NCI-H146 treated with DMSO at 0.1 percent for 48 hours (cell line): Measurements from ENCODE around the gene SSBP2.

Experiments
- DNase-seq: peaks from one replicate; lab custom pipeline; 2025; ENCODE audit not compliant: unreplicated experiment; lab: John Stamatoyannopoulos, UW

SSBP2 gene

DNA sequence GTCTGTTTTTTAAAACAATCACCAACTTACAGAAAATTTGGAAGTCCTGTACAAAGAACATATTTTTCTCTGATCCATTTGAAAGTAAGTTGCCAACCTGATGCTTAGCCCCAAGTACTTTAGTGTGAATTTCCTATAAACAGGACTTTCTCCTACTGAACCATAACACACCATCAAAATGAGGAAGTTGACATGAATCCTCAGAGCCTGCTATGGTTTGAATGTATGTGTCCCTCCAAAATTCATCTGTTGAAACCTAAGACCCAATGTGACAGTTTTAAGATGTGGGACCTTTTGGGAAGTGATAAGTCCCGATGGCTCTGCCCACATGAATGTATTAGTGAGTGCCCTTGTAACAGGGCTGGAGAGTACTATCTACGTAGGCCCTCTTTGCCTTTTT is 350.5 kb downstream of the SSBP2 start:
- no peak for DNase-seq

DNA sequence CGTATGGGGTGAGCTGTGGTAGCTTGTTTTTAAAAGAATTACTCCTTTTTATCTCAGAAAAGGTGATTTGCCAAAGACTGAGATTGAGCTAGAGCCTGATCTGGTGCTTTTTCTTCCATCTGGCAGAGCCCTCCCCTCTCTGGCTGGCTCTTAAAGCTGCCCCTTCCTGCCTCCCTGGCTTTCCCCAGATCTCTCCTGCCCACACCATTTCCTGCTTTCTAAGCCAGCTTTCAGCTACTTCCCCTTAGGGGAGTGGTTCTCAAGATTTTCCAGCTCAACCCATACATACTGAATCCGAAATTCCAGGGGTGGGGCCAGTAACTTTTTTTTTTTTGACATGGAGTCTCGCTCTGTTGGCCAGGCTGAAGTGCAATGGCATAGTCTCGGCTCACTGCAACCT is 352.2 kb downstream of the SSBP2 start:
- no peak for DNase-seq

DNA sequence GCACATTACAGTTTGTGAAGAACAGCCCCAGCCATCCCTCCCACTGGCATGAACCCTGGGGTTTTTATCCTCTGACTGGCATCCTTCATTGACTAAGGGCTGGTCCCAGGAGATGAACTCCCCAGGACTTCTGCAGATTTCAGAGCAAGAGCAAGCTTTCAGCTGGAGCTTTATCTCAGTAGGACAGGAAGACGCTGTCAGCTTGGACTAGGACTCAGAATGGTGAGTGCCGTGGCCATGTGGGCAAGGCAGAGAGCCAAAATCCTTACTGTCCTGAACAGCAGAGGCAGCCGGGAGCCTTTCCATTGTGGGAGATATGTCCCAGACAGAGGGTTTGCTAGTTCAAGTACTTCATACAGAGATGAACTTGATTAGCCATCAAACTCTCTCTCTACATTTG is 353.7 kb downstream of the SSBP2 start:
- DNase-seq: no peak

DNA sequence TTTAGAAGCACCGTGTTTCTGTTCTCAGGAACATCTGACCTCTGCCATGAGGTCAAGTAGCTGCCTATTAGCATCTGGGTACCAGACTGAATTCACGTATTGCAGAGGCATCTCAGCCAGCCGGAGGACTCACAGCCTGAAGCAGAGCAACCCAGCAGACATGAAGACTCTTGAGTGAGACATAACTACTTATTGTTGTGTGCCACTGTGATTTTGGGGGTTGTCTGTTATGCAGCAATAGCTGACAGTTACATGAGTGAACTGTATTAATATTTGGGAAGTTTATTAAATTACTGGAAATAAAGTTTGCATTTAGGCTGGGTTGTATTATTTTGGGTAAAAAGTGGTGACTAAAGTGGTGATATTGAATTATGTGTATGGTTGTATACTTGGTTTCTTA is 355.6 kb downstream of the SSBP2 start:
- no peak for DNase-seq

DNA sequence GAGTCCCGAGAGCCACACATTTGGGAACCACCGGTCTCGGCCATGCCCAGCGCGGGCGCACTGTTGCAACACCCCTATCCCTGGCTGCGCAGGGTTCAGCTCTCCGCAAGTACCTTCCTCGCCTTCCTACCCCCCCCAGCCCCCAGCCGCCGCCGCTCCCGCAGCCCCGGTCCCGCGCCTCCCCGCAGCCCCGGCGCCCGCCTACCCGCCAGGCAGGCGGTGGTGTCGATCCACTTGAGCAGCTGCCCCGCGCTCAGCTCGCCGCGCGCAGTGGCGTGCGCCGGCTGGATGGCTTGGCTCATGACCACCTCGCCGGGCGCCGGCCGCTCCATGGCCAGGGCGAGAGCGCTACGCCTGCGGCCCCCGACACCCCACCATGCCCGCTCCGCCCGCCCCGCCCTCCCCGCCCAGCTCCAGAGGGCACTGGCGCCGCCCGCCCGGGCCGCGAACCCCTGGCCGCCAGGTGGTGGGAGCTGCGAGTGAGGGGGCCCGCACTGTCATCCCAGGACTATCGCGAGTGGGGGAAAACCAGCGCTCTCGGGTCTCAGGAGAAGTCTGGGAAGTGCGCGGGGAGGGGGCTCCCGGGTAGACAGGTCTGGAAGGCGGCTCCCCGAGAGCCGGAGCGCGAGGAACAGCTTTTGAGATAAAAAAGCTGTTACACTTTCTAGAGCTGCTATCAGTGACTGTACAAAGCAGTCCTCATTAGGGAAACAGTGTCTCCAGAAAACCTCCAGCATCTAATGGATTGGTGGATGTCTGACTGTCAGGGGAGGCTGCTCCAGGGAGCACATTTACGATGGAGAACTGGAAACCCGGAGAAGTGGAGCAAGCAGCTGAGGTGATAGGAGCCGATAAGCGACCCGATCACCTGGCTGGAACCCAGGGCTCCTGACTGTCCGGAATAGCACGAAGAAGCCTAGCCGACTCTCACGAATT is 356.8 kb downstream of the SSBP2 start, which contains the start of gene ACOT12:
ACOT12 (minus strand) TSS at position 352 of the 936 bp plus-strand sequence; CDS start at position 332, 20 bp downstream.
- DNase-seq: no peak

DNA sequence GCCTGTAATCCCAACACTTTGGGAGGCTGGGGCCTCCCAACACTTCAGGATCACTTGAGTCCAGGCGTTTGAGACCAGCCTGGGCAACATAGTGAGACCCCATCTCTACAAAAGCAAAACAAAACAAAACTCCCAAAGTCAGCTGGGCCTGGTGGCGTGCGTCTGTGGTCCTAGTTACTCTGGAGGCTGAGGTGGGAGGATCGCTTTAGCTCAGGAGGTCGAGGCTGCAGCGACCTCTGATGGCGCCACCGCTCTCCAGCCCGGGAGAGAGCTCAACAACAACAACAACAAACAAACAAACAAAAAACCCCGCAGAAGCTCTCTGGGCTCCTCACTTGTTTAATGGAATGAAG is 357.5 kb downstream of the SSBP2 start:
- DNase-seq: no peak

DNA sequence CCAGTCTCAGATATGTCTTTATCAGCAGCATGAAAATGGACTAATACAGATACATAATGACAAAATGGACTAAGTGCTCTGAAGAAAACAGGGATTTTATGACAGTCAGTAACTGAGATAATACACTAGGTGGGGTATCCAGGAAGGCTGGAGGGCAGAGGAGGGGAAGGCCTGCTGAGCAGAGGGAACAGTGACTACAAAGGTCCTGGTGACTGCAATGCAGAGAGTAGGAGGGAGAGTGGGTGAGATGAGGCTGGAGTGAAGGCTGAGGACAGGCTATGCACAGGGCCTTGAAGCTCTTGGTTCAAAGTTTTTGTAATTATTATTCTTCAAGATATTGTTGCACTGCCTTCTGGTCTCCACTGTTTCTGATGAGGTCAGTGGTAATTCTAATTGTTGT is 361.9 kb downstream of the SSBP2 start:
- no peak for DNase-seq

DNA sequence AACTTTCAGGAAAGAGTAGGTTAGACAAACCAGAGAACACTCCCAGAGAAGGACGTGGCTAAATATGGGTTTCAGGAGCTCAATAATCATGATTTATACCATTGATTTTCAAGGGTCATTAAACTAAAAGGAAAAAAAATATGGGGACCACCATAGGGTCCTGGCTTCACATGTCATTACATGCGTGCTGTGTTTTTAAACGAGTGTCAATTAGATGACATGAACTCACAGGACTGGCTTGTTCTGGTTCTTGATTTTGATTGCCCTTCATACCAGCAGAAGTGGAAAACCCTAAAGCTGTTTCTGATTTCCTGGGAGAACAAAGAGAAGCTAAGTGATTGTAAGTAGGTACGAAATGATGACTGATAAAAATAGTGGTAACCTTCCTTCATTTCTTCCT is 362.7 kb downstream of the SSBP2 start:
- no peak for DNase-seq

DNA sequence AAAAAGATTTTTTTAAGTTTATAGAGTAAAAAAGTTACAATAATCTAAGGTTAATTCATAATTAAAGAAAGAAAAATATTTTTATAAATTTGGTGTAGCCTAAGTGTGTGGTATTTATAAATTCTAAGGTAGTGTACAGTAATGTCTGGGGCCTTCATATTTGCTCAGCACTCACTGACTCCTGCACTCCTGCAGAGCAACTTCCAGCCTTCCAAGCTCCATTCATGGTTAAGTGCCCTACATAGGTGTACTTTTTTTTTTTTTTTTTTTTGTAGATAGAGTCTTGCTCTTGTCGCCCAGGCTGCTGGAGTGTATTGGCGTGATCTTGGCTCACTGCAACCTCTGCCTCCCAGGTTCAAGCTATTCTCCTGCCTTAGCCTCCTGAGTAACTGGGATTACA is 367.0 kb downstream of the SSBP2 start:
- DNase-seq: no peak

DNA sequence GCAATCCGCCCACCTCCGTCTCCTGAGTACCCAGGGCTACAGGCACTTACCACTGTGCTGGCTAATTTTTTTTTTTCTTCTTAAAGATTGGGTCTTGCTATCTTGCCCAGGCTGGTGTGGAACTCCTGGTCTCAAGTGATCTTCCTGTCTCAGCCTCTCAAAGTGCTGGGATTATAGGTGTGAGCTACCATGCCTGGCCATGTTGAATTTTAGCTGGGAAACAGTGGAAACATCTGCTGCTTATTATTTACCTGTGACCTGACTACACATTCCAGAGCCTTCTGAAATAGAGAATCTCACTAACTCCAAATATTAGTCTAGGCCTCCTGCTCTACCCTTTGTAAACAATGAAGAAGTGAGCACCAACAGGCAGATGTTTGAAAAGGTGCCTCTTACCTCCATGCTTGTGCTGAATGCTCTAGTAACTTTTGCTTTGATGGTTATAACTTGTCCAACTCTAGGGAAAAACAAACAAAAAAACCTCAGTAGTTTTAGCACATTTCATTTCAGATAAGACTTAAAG is 379.5 kb downstream of the SSBP2 start:
- no peak for DNase-seq

DNA sequence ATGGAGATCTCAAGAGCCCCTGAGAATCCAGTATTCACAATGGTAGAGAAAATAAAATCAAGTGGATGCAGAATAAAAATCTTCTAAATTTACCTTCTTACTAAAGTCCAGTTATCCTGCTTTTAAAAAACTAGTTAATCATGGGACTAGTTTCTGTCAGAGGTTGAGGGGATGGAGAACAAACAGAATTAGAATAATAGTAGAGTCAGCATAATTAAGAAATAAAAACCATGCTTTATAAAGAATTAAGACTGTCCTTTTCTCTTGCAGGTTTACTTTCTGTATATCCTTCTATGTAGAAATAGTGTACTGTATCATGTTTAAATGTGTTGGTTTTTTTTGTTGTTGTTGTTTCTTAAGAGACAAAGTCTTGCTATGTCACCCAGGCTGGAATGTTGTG is 380.0 kb downstream of the SSBP2 start:
- DNase-seq: no peak

DNA sequence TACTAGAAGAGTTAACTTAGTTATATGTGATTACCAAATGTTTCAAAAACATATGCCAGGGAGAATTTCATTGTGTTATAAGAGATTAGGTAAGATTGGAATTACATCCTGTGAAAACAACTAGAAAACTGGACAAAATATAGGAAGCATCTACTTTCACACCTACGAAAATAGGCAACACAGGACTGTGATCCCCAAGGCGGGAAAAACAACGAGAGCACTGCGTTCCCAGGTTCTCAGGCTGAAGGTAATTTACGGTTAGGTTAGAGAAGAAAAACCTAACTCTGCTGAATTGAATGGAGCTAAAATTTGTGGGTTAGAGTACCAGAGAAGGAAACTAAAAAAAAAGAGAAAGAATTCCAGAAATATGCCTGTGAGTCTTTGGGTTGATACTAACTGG is 385.4 kb downstream of the SSBP2 start:
- no peak for DNase-seq

DNA sequence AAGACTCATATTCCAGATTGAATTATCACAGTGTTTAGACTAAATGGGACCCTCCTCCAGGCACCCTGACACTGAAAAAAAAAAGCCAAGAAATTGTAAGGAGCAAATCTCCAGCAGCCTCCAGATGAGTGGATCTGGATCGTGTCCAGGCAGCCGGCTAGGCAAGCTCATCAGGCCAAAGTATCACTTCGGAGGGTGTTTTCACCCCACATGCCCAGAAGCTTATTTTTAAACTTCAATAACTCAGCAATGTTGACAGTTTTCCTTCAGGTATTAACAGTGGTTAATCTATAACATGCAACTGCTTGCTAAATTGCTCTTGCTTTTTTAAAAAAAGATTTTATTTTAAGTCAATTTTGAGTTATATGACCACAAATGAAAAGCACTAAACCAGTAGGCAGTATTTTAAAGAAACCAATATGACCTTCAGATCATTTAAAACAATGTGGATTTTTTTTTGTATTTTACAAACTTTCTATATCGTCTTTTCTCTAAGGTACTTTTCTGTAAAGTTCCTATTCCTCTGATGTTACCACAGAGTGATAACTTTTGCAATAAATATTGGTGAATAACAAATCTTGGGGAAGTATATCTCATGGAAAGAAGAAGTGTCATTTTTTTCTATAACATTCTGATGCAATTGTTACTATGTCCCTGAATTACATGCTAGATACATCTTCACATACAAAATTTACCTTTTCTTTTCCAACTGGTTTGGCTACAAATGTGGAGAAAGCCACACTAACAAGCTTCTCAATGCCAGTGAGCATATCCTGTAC is 387.6 kb downstream of the SSBP2 start:
- DNase-seq: no peak
